ENCODE results near the gene HMCN2.
"Not testable (repeated sequence)": the region's sequence is repeated elsewhere in the genome, so short reads cannot be mapped to it uniquely, and the experiment has no call there.

The HMCN2 gene

DNA sequence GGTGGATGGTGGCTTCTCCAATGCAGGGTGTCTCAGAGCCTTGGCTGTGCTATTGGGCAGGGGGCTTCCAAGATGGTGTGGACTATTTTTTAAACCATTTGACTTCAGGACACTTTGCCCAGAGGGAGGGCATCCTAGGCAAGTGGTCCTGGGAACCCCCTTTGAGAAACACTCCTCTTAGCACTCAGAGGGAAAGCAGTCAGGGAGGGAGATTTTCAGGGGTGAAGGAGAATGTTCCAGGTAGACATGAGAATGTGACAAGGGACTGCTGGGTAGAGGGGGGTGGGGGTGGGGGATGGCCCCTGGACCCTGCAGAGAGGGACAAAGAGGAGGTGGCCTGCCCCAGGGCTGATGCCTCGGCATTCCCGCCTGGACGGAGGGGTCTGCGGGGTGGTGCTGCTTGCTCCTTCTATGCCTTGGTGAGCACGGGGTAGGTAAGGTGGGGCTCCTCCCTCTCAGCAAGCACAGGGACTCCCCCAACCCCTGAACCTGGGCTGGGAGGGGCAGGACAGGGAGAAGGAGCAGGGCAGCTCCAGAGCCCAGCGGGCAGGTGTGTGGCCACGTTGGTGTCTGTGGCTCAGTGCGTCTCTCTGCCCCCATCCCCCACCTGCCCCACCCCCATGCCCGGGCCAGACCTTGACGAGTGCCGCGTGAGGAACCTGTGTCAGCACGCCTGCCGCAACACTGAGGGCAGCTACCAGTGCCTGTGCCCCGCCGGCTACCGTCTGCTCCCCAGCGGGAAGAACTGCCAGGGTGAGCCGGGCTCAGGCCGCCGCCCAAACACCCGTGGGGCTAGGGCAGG lies 165.4 kb downstream of the HMCN2 start:
- no peak for DNase-seq (ENCODE audit: low read depth in 4 of 4, low spot score in 1 of 4)

DNA sequence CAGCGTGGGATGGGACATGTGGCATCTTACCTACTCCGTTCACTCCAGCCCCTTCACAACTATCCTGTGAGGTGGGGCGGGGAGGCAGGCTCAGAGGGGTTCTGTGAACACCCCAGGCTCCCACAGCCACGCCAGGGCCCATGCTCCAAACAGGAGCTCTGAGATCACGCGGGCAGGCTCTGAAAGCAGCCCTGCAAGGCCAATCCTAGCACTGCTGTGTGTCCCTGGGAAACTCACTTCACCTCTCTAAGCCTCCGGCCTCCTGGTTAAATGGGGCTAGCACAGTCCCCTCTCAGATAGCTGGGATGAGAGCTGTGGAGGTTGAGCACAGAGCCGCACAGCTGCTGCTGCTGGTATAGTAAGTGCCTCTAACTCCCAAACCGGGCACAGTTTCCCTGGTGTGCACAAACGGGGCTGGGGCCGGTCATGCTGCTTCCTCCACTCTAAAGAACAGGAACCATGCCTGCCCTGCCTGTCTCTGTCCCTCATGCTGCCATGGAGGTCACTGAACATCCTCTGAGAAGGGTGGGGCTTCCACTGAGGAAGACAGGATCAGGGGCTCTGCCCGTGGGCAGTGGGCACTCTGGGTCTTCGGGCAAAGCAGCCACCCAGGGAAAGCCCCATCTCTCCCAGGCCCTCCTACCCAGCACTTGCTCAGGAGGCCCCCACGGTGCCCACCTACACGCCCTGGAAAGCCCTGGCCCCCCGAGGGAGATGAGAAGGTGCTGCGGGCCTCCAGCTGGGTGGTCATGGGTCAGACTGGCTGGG lies 166.2 kb downstream of the HMCN2 start:
- DNase-seq (ENCODE audit: low read depth in 4 of 4, low spot score in 1 of 4), result no peak

GRCh38 chr9:130432362-130432761 lies 166.8 kb downstream of the HMCN2 start:
- no peak for DNase-seq (ENCODE audit: low read depth in 4 of 4, low spot score in 1 of 4)

- no peak for DNase-seq (ENCODE audit: low read depth in 4 of 4, low spot score in 1 of 4)
These were observed 167.2 kb downstream of the HMCN2 start for GRCh38 chr9:130432796-130433167.

DNA sequence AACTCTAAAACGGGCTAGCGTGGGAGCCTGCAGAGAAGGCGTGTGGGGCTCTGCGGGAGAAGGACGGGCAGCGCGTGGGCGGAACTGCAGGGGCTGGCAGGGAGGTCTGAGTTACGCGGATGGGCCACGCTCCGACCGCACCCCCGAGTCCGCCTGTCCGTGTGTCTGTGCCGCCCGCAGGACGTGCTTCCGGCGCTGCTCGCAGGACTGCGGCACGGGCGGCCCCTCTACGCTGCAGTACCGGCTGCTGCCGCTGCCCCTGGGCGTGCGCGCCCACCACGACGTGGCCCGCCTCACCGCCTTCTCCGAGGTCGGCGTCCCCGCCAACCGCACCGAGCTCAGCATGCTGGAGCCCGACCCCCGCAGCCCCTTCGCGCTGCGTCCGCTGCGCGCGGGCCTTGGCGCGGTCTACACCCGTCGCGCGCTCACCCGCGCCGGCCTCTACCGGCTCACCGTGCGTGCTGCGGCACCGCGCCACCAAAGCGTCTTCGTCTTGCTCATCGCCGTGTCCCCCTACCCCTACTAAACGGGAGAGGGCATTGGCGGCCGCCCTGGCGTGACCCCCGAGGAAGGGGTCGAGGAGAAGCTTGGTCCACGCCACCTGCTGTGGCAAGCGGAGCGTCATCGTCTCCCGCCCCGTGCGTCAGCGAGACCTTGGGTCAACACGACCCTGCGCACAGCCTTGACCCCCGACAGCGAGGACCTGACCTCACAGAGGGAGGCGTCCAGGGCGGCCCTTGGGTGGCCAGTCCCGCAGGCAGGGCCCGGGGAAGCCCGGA lies 167.8 kb downstream of the HMCN2 start:
- DNase-seq (ENCODE audit: low read depth in 4 of 4, low spot score in 1 of 4), result peak in 2 of 4 experiments; percentile 5 to 19

DNA sequence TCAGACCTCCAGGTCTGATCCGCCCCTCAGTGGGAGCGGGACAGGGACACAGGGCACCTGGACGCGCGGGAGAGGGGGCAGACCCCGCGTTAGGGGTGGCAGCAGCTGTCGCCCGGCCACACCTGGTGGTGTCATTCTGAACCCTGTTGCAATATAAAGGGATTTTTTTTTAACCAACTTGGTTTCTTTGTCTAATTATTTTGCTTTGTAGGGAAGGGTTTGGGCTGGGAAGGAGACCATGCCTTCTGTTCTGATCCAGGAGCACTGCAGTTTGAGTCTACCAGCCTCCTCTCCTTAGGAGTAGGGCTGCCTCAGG lies 168.3 kb downstream of the HMCN2 start:
- no peak for DNase-seq (ENCODE audit: low read depth in 4 of 4, low spot score in 1 of 4)

GRCh38 chr9:130434656-130435055 lies 169.1 kb downstream of the HMCN2 start:
- DNase-seq (ENCODE audit: low read depth in 4 of 4, low spot score in 1 of 4), result not testable (repeated sequence)

- no peak for DNase-seq (ENCODE audit: low read depth in 4 of 4, low spot score in 1 of 4)
These were observed 171.6 kb downstream of the HMCN2 start for GRCh38 chr9:130437011-130437789.

GRCh38 chr9:130438382-130438981 lies 172.9 kb downstream of the HMCN2 start:
- no peak for DNase-seq (ENCODE audit: low read depth in 4 of 4, low spot score in 1 of 4)

DNA sequence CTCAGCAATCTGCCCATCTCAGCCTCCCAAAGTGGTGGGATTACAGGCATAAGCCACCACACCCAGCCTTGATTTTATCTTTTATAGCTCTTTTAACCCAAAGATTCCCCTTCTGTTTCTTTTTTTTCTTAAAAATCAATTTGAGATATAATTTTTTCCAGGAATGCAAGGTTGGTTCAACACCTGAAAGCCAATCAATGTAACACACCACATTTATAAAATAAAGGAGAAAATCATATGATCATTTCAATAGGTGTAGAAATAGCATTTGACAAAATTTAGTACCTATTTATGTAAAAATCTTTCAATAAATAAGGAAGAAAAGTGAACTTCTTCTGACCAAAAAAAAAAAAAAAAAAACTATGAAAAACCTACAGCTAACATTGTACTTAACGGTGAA lies 175.5 kb downstream of the HMCN2 start:
- no peak for DNase-seq (ENCODE audit: low read depth in 4 of 4, low spot score in 1 of 4)

DNA sequence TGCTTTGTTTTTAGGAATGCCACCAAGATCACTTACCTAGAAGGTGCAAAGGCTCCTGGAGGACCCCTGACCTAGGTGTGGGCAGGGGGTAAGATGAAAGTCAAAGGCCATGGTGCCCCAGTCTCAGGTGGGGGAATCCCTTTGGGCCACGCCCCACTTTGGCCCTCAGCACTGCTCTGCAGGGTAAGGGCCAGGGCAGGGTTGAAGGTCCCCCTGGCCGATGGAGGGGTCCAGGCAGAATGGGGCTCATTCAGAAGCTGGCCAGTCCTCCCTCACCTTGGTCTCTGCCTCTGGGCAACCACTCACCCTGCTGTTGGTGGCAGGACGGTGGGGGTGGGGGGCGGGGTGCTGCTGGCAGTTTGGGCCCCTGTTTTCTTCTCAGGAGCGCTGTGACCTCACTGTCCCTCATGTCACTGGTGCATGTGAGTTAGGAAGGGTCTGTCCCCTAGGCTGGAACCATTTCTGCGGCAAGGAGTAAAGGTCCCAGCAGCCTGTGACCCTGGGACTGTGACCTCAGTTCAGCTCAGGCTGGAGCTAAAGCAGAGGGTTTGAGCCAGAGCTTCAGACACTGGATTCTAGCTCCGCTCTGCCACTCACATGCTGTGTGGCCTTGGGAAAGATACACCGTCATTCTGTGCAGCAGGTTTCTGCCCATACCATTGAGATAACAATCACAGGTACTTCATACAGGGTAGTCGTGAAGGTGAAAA lies 177.3 kb downstream of the HMCN2 start:
- no peak for DNase-seq (ENCODE audit: low read depth in 4 of 4, low spot score in 1 of 4)

DNA sequence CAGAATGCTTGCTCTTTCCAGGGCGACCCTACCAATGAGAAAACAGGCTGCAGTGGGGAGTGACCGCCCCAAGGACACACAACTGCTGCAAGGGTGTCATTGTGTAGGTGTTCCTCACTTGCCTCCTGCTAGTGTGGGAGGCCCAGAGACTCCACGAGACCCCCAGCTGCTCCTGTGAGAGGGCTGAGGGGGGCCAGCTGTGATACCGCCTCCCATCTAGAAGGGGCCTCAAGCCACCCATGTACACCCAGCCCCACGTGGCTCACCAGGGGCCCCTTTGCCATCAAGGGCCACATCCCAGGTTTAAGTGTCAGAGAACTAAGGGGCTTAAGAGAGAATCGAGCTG lies 177.9 kb downstream of the HMCN2 start:
- no peak for DNase-seq (ENCODE audit: low read depth in 4 of 4, low spot score in 1 of 4)

DNA sequence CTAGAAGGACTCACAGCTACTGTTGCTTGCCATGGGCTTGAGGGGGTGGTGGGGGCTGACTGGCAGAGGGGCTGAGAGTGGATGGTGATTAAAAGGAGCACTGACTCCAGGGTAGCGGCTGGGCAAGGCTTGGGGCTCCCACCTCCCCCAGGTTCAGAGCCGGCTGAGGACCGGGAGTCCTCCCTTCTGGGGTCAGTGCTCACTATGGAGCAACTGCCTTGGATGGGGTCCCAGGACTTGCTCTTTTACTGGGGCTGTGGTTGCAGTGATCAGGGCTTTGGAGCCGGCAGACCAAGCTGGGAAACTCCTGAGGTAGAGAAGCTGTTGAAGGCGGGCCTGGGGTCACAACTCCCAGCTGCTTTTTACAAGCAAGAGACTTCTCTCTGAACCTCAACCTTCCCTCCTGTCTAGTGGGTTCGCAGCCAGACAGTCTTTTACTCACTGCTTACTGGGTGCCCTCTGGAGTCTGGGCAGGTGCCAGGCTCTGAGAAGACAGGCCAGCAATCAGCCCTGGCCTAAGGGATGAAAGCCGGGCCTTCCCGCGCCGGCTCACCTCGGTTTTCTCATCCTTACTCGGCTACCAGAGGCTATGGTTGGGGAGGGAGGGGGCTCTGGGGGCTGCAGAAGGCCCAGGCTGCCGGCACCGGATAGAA lies 178.4 kb downstream of the HMCN2 start:
- DNase-seq (ENCODE audit: low read depth in 4 of 4, low spot score in 1 of 4), result no peak

DNA sequence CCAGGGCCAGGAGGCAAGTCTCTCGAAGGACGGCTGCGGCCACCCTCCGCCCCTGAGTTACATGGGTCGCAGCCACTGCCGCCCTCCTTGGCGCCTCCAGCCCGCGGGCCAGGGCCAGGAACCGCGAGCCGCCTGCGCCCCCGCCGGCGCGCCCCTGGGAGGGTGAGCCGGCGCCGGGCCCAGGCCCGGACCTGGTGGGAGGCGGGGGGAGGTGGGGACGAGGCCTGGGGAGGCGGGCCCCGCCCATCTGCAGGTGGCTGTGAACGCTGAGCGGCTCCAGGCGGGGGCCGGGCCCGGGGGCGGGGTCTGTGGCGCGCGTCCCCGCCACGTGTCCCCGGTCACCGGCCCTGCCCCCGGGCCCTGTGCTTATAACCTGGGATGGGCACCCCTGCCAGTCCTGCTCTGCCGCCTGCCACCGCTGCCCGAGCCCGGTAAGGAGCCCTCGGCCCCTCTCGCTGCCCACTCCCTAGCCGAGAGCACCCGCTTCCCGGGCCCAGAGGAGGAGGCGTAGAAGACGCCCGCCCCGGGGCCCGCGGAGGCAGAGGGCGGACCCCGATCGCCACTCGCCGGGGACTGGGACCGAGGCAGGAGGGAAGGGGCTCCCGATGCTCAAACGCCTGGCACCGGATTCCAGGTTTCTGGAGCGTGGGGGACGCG lies 179.1 kb downstream of the HMCN2 start, which contains the start of gene ASS1:
Gene ASS1 (plus strand): TSS at position 397 of the 657 bp plus-strand sequence. CDS start 7,268 bp downstream, outside the sequence.
- DNase-seq (ENCODE audit: low read depth in 4 of 4, low spot score in 1 of 4), result peak in 3 of 4 experiments; percentile 9 to 47 (median 28)

DNA sequence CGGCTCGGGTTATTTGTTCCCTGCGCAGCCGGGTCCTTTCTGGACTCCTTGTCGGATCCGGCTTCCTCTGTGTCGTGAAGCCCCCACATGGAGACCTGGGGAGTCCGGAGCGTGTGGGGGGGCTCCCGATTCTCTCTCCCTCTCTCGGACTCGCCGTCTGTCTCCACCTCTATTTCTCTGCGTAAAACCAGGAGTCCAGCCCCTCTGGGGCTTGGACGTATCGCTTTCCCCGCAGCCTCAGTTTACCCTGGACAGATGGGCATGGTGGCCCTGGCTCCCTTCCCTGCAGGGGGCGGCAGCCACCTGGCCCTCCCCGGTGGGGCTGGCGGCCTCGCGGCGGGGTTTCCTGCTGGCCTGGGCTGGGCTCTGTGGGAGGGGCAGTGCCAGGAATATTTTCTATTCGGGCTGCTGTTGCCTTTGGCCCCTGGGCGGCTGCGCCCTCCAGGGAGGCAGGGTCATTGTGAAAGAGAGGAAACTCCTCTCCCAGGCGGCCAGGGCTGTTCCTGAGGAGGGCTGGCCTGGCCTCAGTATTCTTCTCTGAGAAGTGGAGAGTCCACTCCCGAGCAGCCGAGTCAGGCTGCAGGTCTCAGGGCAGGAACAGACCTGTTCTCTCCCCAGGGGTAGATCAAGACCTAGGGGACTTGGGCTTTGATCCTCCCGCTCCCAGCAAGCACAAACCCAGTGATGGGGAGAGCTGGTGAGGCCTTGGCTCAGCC lies 179.9 kb downstream of the HMCN2 start:
- DNase-seq (ENCODE audit: low read depth in 4 of 4, low spot score in 1 of 4), result no peak

DNA sequence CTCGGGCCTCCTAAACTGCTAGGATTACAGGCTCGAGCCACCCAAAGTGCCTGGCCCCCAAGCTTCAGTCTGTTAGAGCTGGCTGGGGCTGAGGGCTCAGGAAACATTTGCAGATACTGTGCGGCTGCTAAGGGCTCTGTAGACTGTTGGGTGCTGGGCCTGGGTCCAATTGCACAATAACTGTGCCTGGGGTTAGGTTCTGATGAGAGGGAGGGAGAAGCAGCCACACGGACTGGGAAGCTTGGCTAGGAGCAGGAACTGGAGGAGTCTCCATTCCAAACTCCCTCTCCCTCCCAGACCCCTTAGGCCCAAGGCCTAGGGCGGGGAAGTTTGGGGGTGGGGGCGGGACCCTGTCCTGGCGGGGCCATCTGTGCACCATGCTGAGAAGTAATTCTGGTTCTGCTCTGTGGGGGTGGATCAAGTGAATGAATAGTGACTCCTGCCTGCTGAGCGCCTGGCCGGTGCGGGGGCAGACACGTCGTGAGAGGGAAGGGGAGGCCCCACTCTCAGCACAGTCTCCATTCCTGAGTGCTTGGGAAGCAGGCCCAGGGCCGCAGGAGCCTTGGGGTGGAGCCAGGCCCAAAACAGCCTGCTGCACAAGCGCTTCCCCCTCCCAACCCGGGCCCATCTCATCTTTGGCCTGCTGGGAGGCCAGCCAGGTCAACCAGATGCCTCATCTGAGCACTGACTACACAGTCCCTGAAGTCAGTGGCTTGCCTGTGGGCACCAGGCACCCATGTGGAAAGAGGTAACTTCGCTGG lies 180.7 kb downstream of the HMCN2 start:
- DNase-seq (ENCODE audit: low read depth in 4 of 4, low spot score in 1 of 4), result no peak

GRCh38 chr9:130447193-130447816 lies 181.7 kb downstream of the HMCN2 start:
- no peak for DNase-seq (ENCODE audit: low read depth in 4 of 4, low spot score in 1 of 4)
